Measurements from ENCODE around the gene ADORA1. TPM values are rescaled to one million over a fixed set of nuclear protein-coding genes. Genes with fewer than 3 reads are reported as not detected.

ADORA1 gene
- total RNA-seq, 1 experiment from 2014 or later, result 5.6 TPM

- DNase-seq (ENCODE audit: low read depth), result no peak
Measured at GRCh38 chr1:203140743-203141520, 13.4 kb downstream of the ADORA1 start.

- DNase-seq (ENCODE audit: low read depth), result no peak
Measured at GRCh38 chr1:203142124-203142523, 14.6 kb downstream of the ADORA1 start.

DNA sequence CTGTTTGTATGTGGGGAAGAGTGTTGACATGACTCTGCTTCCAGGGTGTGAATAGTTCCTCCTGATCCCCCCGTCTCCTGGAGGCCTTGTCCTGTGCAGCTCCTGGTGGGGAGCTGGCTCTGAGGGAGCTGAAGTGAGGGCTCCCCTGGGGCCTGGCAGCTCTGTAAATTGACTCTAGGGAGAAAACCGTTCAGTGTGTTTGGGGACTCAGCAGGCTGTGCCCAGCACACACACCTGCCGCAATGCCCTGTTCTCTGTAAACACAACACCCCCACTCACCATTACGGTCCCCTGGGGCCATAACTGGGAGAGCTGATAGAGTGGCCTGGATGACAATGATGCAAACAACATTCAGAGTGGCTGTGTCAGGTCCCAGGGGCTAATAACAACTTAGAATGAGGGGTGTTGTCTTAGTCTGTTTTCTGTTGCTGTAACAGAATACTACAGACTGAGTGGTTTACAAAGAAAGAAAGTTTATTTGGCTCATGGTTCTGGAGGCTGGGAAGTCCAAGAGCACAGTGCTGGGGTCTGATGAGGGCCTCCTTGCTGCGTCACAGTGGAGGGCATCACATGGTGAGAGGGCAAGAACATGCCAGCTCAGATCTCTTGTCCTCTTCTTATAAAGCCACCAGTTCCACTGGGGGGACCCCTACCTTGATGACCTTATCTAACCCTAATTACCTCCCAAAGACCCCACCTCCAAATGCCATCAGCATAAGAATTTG, 15.3 kb downstream of the ADORA1 start:
- DNase-seq (ENCODE audit: low read depth), result no peak

- DNase-seq (ENCODE audit: low read depth), result no peak
Measured at GRCh38 chr1:203143641-203144040, 16.1 kb downstream of the ADORA1 start.

- peak; percentile 40 for DNase-seq (ENCODE audit: low read depth)
Measured at GRCh38 chr1:203144661-203145060, 17.1 kb downstream of the ADORA1 start.

DNA sequence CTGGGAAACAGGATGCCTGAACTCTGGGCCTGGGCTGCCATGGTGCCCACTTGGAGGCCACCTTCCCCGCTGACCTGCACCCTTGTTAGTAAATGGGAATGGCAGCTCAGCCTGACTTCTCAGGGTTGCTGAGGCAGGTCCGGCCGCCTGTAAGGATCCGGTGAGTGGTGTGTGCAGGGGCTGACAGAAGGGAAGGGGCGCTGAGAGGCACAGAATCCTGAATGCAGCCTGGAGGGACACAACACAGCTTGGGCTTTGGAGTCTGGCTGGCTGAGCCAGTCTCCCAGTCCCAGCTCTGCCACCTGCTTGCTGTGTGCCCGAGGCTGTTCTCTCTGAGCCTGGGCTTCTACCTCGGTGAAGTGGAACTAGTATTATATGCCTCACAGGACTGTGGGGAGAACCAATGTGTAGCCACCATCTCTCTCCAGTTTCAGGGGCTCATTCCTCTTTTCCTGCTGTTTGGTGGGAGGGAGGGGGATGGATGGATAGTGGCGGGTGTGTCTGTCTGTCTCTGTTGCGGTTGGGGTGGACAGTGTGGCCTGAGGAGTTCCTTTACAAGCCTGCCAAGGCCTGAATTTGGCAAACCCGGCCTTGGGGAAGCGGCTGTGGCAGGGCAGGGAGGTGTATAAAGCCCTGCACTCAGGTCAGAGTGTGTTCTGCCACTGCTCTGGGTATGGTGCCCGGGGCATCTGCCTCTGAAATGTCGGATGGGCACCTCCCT, 18.0 kb downstream of the ADORA1 start:
- no peak for DNase-seq (ENCODE audit: low read depth)

DNA sequence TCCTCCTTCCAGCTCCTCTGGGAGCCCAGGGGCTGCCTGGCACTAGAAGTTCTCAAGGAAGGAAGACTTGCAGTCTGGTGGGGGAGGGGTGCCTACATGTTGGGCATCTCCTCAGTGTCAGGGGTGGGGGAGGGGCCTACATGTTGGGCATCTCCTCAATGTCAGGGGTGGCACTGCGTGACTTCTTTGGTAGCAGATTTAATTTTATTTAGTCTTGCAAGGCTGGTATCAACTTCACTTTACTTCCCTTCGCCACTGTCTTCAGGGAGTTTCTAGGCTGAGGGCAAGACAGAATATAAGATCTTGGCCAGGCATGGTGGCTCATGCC, 18.5 kb downstream of the ADORA1 start:
- no peak for DNase-seq (ENCODE audit: low read depth)

- DNase-seq (ENCODE audit: low read depth), result no peak
Measured at GRCh38 chr1:203146537-203146936, 19.0 kb downstream of the ADORA1 start.

DNA sequence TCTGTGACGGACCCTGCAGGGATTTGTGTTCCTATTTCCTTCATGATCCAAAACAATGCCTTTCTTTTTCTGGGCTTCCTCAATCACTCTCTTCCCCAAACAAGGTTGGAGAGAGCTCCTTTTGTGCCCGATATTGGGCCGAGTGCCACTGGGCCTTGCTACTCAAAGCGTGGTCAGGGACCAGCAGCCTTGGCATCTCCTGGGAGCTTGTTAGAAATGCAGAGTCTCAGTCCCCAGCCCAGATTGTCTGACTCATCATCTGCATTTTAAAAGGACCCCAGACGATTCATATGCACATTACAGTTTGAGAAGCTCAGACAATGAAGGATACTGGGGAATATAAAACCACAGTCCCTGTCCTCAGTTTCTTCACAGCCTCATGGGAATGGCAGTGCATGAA, 19.9 kb downstream of the ADORA1 start:
- no peak for DNase-seq (ENCODE audit: low read depth)

- DNase-seq (ENCODE audit: low read depth), result no peak
Measured at GRCh38 chr1:203148127-203148526, 20.6 kb downstream of the ADORA1 start.

- DNase-seq (ENCODE audit: low read depth), result no peak
Measured at GRCh38 chr1:203148579-203148978, 21.1 kb downstream of the ADORA1 start.

GRCh38 chr1:203149188-203149840, 21.8 kb downstream of the ADORA1 start:
- no peak for DNase-seq (ENCODE audit: low read depth)

DNA sequence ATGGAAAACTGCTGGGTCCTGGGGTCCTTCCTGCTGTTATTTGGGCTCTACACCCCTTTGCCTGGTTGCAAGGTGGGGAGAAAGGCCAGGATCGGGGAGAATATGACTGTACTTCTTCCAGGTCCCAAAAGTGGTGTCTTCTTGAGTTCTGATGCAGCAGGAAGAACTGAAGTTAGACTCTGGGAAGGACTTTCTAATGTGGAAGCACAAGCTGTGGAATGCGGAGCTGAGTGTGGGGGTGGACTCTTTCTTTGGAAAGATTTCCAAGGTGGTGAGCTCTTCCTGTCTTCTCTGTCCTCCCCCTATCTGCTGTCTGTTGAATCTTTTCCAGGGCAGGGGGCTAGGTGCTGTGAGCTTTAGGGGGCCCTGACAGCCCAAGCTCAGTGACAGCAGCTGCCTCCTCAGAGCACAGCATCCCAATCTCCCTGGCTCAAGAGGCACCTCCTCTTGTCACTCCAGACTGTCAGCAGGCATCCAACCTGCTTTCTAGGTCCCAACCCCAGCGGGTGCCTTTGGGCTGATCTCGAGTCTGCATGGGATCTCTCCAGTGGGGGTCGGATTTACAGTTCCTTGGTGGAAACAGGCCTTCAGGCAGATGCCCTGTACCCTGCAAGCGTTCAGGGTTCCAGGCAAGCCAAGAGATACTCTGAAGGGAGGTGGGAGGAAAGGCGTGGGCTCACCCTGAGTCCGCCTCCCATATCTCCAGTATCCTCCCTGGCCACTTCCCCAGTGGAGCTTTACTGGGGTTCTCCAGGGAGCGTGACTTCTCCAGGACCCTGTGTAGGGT, 23.2 kb downstream of the ADORA1 start:
- no peak for DNase-seq (ENCODE audit: low read depth)

GRCh38 chr1:203151362-203152157, 24.0 kb downstream of the ADORA1 start:
- no peak for DNase-seq (ENCODE audit: low read depth)

- peak; percentile 89 for DNase-seq (ENCODE audit: low read depth)
Measured at GRCh38 chr1:203152158-203153034, 24.9 kb downstream of the ADORA1 start.

DNA sequence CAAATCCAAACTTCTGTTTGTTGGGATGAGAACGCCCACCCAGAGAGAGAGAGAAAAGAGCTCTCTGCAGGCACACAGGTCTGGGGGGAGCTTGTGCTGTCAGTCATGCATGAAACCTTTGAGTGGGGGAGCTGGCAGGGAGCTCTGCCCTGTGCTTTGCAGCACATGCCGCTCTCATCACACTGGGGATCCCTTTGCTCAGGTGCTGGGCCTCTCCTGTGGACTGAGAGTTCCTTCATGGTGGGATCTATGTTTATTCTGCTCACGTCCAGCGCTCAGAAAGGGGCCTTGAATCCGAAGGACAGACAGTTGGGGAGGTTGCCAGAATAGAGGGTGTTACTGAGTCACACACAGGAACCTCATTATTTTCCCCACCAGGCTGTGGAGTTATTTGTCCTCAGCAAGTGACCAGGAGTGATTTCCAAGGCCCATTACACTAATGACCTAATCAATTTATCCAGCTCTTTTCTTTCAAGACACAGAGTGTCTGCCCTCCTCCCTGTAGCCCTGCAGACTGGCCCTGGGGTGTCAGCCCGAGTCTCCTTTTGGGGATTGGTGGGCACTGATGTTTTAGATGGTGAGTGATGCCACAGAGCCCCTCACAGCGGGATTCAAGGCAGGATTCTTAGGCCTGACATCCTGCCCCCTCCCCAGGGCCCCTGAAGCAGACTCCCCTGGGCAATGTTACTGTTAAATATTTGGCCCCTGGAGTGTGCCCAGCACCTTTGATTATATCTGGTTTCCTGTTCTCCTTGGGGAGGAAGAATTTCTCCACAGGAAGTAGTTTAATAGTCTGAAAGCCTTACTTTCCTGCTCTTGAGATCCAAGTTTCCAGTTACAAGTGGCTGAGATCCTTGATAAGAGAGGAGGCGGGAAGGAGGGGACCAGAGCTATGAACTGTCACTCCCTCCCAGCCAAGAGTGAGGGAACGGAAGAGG, 25.8 kb downstream of the ADORA1 start:
- peak; percentile 85 for DNase-seq (ENCODE audit: low read depth)

DNA sequence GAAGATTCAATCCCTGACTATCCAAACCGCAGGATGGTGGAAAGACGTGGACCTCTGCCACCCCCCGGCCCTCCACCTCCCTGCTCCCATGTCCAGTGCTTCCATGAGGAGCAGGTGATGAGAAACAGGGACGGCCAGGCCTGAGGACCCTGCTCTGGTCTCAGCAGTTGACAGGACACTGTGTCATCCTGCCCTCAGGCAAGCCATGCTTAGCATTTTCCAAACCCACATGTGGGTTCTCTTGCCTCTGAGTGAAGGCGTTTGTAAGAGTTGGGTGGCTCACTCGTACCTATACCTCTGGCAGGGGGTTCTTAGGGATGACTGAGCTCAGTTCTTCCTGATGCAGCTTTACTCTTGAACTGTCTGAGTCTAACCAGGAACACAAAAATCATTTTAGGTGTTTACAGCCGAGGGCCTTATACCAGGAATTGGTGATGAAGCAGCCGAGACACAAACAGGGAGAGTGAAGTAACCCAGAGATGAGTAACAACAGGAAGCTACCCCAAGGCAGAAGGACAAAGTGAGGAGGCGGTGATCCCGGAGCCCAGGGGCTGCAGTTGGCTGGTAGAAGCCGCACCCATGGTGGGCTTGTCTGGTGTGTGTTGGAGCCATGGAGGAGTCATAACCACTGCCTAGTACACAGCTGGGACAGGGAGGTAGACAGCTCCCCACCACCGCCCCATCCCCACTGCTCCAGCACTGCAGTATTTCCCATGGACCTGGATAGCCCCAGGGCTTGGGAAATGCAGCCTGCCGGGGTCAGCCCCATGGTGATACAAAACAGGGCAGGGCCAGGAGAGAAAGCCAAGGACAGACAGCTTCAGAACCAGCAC, 26.7 kb downstream of the ADORA1 start:
- DNase-seq (ENCODE audit: low read depth), result peak; percentile 93

GRCh38 chr1:203156280-203156679, 28.8 kb downstream of the ADORA1 start:
- DNase-seq (ENCODE audit: low read depth), result no peak
